Esophagus squamous epithelium (tissue), 5 donors: ENCODE measurements around the gene GSE1. TPM values are rescaled to one million over a fixed set of nuclear protein-coding genes. Genes with fewer than 3 reads are reported as not detected.

Source experiments
- DNase-seq: peaks from one replicate; lab custom pipeline; 2025; lab: John Stamatoyannopoulos, UW
- H3K27ac ChIP-seq, 4 donors: fragments of 200-600 bp; sonication (generic); one replicate each; pipeline ENCODE4 v1.5.1; 2016 to 2019; ENCODE audit warnings: mild to moderate bottlenecking in 1 of 4
- H3K27me3 ChIP-seq, 4 donors: fragments of 200-600 bp; sonication (generic); 1 replicate in 3 of 4; 2 replicates in 1 of 4; pipeline versions ENCODE4 v1.5.1 to v1.6.0; 2017 to 2021; ENCODE audit warnings: antibody characterized with exemption in 1 of 4
- H3K36me3 ChIP-seq, 3 donors: fragments of 200-600 bp; sonication (generic); one replicate each; pipeline ENCODE4 v1.5.1; 2016 to 2019
- H3K4me1 ChIP-seq, 3 donors: fragments of 200-600 bp; sonication (generic); one replicate each; pipeline ENCODE4 v1.5.1; 2017 to 2019
- H3K4me3 ChIP-seq, 4 donors: fragments of 200-600 bp; sonication (generic); 1 replicate in 3 of 4; 2 replicates in 1 of 4; pipeline ENCODE4 v1.5.1; 2016 to 2019; ENCODE audit warnings: mild to moderate bottlenecking in 2 of 4, moderate library complexity in 1 of 4
- H3K9me3 ChIP-seq, 3 donors: fragments of 200-600 bp; sonication (generic); one replicate each; pipeline ENCODE4 v1.5.1; 2016 to 2019
- POLR2A ChIP-seq, 4 donors: fragments of 450-650 bp; IDR thresholded peaks; one replicate each; pipeline ENCODE4 v1.6.1; 2017; ENCODE audit warnings: antibody characterized with exemption in 4 of 4, mild to moderate bottlenecking in 4 of 4, moderate library complexity in 3 of 4
- WGBS, 2 donors: methylation state at CpG; one replicate each; pipeline ENCODE4 v1.1.5; 2018; 5-methylcytosine and 5-hydroxymethylcytosine counted together
- intact Hi-C: fragments of 100-400 bp; cut with DNase I; formaldehyde crosslinking; loops from one replicate; pipeline ENCODE4 v1.15.0; 2022
- total RNA-seq, 4 donors: library from RNA; depleted of rRNA; stranded (reverse); fragments of >200 nt; gene quantifications; one replicate each; pipeline ENCODE4 v1.1.0, GENCODE V29; 2016
- TF ChIP-seq, protein P1 (sequence below), 6 experiments: fragments of 450-650 bp in 4 of 6; fragments of 200-600 bp in 2 of 6; sonication (generic) in 2 of 6; IDR thresholded peaks; one replicate each; pipeline ENCODE4 v1.5.1; 2016 to 2019; ENCODE audit warnings: antibody characterized with exemption in 6 of 6, mild to moderate bottlenecking in 4 of 6, moderate library complexity in 4 of 6
- donor health status: DM: yes; HTN: yes; CAD: no.

Gene GSE1
- total RNA-seq, 4 donors from 2014 or later, result 24.6 to 33.6 (median 28.9) TPM

DNA sequence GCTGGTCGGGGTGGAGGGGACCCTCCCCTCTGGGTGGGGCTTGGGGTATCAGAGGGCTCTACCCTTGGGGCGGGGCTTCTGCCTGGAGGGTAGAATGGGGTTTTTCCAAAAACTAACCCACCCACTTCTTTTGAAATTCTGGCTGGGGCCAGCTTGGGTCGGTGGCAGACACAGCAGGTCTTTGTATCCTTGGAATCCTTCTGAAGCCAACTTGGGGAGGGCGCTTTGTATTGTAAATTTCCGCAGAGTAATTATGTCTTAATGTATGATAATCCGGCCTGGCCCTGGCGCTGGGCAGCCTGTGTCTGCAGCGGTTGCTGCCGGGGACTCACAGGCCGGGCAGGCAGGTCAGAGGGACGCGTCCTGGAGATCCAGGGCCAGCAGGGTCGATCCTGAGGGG lies 33.9 kb upstream of the GSE1 start:
- Histone ChIP-seq H3K27ac (peak overlapping the region in 2 of 4 donors; percentile 17 to 18), H3K4me3 (no peak overlapping the region), H3K4me1 (peaks cover 0 to 68% (median 19%) of the 10 kb centered on the region in 3 donors), H3K27me3 (peaks cover 0 to 5% (median 0%) of the 10 kb centered on the region in 4 donors), H3K36me3 (no peaks in the 10 kb centered on the region), H3K9me3 (no peaks in the 10 kb centered on the region)
- intact Hi-C loops, result no loop called here
- 82 to 83% methylated on average over 7 to 12 of the region's 13 CpGs for whole genome bisulfite sequencing, 2 donors
- no peak for DNase-seq
- TF ChIP-seq POLR2A (IDR thresholded peaks at IDR 0.05), result no peak
- TF ChIP-seq, protein P1, sequence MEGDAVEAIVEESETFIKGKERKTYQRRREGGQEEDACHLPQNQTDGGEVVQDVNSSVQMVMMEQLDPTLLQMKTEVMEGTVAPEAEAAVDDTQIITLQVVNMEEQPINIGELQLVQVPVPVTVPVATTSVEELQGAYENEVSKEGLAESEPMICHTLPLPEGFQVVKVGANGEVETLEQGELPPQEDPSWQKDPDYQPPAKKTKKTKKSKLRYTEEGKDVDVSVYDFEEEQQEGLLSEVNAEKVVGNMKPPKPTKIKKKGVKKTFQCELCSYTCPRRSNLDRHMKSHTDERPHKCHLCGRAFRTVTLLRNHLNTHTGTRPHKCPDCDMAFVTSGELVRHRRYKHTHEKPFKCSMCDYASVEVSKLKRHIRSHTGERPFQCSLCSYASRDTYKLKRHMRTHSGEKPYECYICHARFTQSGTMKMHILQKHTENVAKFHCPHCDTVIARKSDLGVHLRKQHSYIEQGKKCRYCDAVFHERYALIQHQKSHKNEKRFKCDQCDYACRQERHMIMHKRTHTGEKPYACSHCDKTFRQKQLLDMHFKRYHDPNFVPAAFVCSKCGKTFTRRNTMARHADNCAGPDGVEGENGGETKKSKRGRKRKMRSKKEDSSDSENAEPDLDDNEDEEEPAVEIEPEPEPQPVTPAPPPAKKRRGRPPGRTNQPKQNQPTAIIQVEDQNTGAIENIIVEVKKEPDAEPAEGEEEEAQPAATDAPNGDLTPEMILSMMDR (IDR thresholded peaks at IDR 0.05), result no peak

DNA sequence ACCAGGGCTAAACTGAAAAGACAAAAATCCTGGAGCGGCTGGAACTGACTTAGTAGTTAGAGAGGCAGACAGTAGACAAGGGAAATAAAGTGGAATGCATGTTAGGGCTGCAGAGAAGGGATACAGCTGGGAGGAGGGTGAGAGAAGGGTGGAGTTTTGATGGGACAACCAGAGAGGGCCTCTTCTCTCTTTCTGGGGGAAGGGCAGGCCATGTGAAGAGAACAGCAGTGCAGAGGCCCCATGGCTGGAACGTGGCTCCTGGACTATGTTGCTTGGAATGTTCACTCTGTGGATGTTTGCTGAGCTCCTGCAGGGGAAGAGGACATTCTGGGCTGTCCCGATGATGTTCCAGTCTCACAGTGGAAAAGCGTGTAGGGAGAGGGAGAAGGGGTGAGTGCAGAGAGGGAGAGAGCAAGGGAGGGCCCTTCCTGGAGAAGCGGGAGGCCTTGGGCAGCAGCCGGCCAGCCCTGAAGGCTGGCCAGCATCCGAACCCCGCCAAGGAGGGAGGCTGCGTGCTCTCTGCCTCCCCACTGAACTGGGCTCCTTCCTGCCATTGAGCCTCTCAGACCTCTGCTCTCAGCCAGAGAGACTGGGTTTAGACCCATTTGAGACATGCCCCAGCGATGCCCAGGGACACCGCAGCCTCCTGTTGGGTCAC lies 33.1 kb upstream of the GSE1 start:
- DNase-seq, result no peak
- WGBS, 2 donors, result 78 to 81% methylated on average over 4 to 9 of the region's 11 CpGs
- Histone ChIP-seq H3K4me1 (peaks cover 0 to 59% (median 10%) of the 10 kb centered on the region in 3 donors), H3K4me3 (no peak overlapping the region), H3K9me3 (no peaks in the 10 kb centered on the region), H3K27me3 (peaks cover 0 to 5% (median 0%) of the 10 kb centered on the region in 4 donors), H3K36me3 (no peaks in the 10 kb centered on the region), H3K27ac (peak overlapping the region in 2 of 4 donors; percentile 3 to 18)
- intact Hi-C loops, result no loop called here
- TF ChIP-seq POLR2A (IDR thresholded peaks at IDR 0.05), result no peak
- TF ChIP-seq, protein P1 (IDR thresholded peaks at IDR 0.05), result no peak

DNA sequence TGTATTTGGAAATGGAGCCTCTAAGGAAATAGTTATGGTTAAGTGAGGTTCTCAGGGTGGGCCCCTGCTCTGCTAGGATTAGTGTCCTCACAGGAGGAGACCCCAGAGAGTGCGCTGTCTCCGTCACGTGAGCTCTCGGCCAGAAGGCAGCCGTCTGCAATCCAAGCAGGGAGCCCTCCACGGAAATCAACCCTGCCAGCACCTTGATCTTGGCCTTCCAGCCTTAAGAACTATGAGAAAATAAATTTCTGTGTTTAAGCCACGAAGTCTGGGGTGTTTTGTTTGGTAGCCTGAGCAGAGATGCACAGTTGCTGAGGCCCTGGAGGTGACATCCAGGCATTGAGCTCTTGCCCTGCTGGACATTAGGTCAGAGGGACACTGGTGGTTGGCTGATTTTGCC lies 32.4 kb upstream of the GSE1 start:
- Histone ChIP-seq H3K27ac (no peak overlapping the region), H3K36me3 (no peaks in the 10 kb centered on the region), H3K4me1 (peaks cover 0 to 53% (median 4%) of the 10 kb centered on the region in 3 donors), H3K9me3 (no peaks in the 10 kb centered on the region), H3K4me3 (no peak overlapping the region), H3K27me3 (peaks cover 0 to 5% (median 0%) of the 10 kb centered on the region in 4 donors)
- TF ChIP-seq, protein P1 (IDR thresholded peaks at IDR 0.05), result no peak
- TF ChIP-seq POLR2A (IDR thresholded peaks at IDR 0.05), result no peak
- 55 to 86% methylated on average over 2 to 7 of the region's 7 CpGs for WGBS, 2 donors
- DNase-seq, result no peak
- intact Hi-C loops, result no loop called here

DNA sequence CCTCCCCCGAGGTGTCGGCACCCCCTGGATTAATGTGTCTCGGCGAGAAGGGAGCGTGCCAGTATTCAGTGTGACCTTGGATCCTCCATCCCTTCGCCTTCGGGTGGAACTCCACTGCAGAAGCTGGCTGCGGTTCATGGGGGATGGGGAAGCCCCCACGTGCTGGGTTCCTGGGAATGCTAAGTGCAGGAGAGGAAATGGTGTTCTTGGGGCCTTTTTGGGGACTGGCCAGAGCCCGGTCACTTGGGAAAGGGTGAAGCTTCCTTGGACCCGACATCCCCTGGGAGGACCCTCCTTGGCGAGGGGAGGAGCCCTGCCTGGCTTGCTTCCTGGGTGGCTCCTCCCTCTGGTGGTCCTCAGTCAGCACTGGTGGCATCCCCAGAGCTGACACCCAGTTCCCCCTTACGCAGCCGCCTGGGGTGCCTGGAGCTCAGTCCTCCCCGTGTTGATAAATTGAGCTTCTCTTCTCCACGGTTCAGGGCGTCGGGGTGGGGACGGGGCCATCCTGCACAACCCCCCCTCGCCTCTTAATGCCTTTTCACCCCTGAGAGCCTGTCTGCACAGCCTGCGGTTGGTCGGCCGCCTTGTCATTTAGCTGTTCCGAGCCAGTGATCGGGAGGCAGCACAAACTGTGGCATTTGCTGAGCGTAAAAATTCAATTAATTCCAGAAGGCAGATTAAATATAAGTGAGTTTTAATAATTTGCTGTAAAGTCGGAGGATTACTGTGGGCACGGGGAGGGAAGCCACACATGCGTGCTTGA lies 30.7 kb upstream of the GSE1 start:
- intact Hi-C loops, result no loop called here
- H3K9me3 ChIP-seq, result no peaks in the 10 kb centered on the region
- peaks cover 0 to 60% (median 11%) of the 10 kb centered on the region in 3 donors for H3K4me1 ChIP-seq
- H3K36me3 ChIP-seq, result no peaks in the 10 kb centered on the region
- H3K27me3 ChIP-seq, result peaks cover 0 to 5% (median 0%) of the 10 kb centered on the region in 4 donors
- DNase-seq, result no peak
- H3K27ac ChIP-seq, result peak overlapping the region in 1 of 4 donors; percentile 33
- no peak overlapping the region for H3K4me3 ChIP-seq
- no peak for TF ChIP-seq POLR2A (IDR thresholded peaks at IDR 0.05)
- TF ChIP-seq, protein P1 (IDR thresholded peaks at IDR 0.05), result no peak
- 75 to 76% methylated on average over 8 to 19 of the region's 29 CpGs for WGBS, 2 donors
